NCI-H748 (cell line): ENCODE results near the gene EFHD2.
"Not testable (repeated sequence)": the region's sequence is repeated elsewhere in the genome, so short reads cannot be mapped to it uniquely, and the experiment has no call there.

Experiments used
- DNase-seq: peaks from one replicate; lab custom pipeline; 2025; ENCODE audit not compliant: unreplicated experiment; lab: John Stamatoyannopoulos, UW

Gene EFHD2

GRCh38 chr1:15429701-15430149, 20.0 kb downstream of the EFHD2 start:
- no peak for DNase-seq

GRCh38 chr1:15430787-15431570, 21.3 kb downstream of the EFHD2 start:
- peak; percentile 26 for DNase-seq

GRCh38 chr1:15431571-15431948, 21.9 kb downstream of the EFHD2 start:
- DNase-seq = no peak

GRCh38 chr1:15432324-15432723, 22.6 kb downstream of the EFHD2 start:
- DNase-seq = no peak

- no peak for DNase-seq
Measured at GRCh38 chr1:15433471-15433870, 23.8 kb downstream of the EFHD2 start.

GRCh38 chr1:15434739-15435138, 25.1 kb downstream of the EFHD2 start:
- DNase-seq = not testable (repeated sequence)

- no peak for DNase-seq
Measured at GRCh38 chr1:15435239-15436077, 25.8 kb downstream of the EFHD2 start.

- DNase-seq = no peak
Measured at GRCh38 chr1:15436881-15437442, 27.3 kb downstream of the EFHD2 start.

- no peak for DNase-seq
Measured at GRCh38 chr1:15439325-15439724, 29.6 kb downstream of the EFHD2 start.

GRCh38 chr1:15440357-15440756, 30.7 kb downstream of the EFHD2 start:
- no peak for DNase-seq

- DNase-seq = no peak
Measured at GRCh38 chr1:15441247-15441646, 31.6 kb downstream of the EFHD2 start.

GRCh38 chr1:15442119-15442518, 32.4 kb downstream of the EFHD2 start:
- DNase-seq = no peak

GRCh38 chr1:15442759-15443158, 33.1 kb downstream of the EFHD2 start:
- DNase-seq = no peak

- no peak for DNase-seq
Measured at GRCh38 chr1:15443281-15443680, 33.6 kb downstream of the EFHD2 start.

- no peak for DNase-seq
Measured at GRCh38 chr1:15444468-15445389, 35.0 kb downstream of the EFHD2 start.

- no peak for DNase-seq
Measured at GRCh38 chr1:15445390-15446122, 35.9 kb downstream of the EFHD2 start.

- DNase-seq = no peak
Measured at GRCh38 chr1:15446212-15446611, 36.5 kb downstream of the EFHD2 start.

- DNase-seq = no peak
Measured at GRCh38 chr1:15448877-15449462, 39.3 kb downstream of the EFHD2 start.

GRCh38 chr1:15449567-15449966, 39.9 kb downstream of the EFHD2 start:
- no peak for DNase-seq
